ENCODE results near the gene UTP11. TPM values are rescaled to one million over a fixed set of nuclear protein-coding genes. Genes with fewer than 3 reads are reported as not detected.

UTP11 gene
- total RNA-seq, 1 donor from 2014 or later = 16.5 TPM

DNA sequence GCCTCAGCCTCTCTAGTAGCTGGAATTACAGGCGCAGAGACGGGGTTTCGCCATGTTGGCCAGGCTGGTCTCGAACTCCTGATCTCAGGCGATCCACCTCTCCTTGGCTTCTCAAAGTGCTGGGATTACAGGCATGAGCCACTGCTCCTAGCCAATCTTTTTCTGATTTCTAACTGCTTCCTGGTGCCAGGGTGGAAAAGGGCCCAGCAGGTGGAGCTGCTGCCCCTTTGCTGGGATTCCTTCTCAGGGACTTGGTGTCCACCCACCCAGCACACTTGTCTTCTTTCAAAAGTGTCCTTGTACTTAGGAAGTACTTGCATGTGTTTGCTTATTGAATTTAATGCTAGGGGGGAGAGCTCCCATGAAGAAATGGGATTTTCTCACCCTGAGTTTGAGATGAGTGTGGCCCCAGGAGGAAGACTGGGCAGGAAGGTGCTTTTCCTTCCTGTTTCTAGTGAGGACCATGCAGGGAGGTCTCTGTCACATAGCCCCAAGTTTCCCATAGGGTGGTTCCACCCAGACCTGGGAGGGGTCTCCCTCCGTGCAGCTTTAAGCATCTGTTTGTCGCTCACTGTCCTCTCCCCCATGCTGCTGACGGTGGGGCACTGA, 14.2 kb downstream of the UTP11 start:
- intact Hi-C loops (cut with DNase I) = no loop called here
- DNase-seq (ENCODE audit: low spot score in 2 of 2) = no peak
- no peaks in the 10 kb centered on the region for H3K27me3 ChIP-seq
- no peak overlapping the region for H3K4me3 ChIP-seq
- H3K27ac ChIP-seq = no peak overlapping the region
- no peaks in the 10 kb centered on the region for H3K9me3 ChIP-seq
- H3K36me3 ChIP-seq = peaks cover 40 to 43% of the 10 kb centered on the region in 2 donors
- TF ChIP-seq, protein P1, sequence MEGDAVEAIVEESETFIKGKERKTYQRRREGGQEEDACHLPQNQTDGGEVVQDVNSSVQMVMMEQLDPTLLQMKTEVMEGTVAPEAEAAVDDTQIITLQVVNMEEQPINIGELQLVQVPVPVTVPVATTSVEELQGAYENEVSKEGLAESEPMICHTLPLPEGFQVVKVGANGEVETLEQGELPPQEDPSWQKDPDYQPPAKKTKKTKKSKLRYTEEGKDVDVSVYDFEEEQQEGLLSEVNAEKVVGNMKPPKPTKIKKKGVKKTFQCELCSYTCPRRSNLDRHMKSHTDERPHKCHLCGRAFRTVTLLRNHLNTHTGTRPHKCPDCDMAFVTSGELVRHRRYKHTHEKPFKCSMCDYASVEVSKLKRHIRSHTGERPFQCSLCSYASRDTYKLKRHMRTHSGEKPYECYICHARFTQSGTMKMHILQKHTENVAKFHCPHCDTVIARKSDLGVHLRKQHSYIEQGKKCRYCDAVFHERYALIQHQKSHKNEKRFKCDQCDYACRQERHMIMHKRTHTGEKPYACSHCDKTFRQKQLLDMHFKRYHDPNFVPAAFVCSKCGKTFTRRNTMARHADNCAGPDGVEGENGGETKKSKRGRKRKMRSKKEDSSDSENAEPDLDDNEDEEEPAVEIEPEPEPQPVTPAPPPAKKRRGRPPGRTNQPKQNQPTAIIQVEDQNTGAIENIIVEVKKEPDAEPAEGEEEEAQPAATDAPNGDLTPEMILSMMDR (IDR thresholded peaks at IDR 0.05) = peak in 1 of 3 experiments; percentile 49
- peaks cover 0 to 10% of the 10 kb centered on the region in 2 donors for H3K4me1 ChIP-seq

DNA sequence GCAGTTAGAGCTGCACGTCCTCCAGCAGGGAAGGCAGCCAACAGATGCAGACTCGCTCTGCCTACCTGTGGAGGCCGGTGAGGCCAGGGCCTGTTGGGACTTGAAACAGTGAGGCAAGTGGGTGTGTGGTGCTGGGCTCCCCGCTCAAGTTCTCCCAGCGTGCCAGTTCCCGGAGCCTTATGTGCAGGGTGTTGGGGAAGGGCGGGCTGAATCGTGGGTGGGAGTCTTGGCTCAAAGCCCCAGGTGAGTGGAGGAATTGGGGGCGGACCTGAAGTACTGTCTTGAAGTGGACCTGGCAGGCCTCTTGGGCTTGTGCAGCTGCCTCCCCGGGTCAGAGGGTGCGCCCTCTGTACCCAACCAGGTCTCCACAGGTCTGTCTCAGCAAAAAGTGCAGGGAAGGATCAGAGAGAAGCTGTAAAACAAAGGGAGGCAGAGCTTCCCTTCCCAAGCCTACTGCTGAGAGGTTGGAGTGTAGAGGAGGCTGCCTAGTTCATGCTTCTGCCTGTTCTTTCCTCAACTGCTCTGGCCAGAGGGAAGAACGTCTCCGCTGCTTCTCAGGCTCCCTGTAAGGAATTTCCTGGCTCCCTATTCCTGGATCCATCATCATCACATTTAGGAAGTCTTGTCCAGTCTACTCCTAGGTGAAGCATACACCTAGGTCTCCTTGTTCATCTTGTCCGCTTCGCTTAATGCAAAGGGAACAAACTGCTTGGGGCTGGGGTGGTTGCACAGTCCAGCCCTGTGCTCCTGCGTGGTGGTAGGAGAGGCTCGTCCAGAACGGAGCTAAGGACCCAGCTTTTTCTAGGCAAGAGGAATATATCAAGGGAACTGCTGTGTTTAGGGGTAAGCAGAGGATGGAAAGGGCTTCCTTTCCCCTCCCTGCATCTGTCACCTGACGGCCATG, 14.9 kb downstream of the UTP11 start:
- no peak overlapping the region for H3K4me3 ChIP-seq
- TF ChIP-seq, protein P1 (IDR thresholded peaks at IDR 0.05) = no peak
- no peak overlapping the region for H3K27ac ChIP-seq
- peaks cover 0 to 10% of the 10 kb centered on the region in 2 donors for H3K4me1 ChIP-seq
- DNase-seq (ENCODE audit: low spot score in 2 of 2) = no peak
- H3K27me3 ChIP-seq = no peaks in the 10 kb centered on the region
- H3K36me3 ChIP-seq = peaks cover 33 to 36% of the 10 kb centered on the region in 2 donors
- intact Hi-C loops (cut with DNase I) = no loop called here
- H3K9me3 ChIP-seq = no peaks in the 10 kb centered on the region

DNA sequence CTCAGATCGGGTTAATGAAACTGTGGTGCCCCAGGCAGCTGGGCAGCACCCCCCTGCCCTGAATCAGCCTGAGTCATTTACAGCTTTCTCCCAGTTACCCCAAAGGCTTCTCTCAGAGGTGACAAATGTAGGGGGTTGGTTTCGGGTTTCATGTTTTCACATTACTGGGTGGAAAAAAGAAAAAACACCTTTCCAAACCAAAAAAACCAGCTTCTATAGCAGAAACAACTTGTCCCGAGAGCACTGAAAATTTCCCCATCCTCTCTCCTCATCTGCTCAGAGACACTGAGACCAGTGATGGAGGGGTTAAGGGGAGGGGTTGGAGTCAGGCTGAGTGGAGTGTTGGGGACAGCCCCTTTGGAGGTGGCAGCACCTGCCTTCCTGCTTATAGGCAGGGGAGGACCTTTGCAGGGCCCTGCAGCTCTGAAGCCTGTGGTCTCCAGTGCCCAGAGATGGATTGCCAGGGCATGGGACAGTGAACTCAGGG, 15.6 kb downstream of the UTP11 start:
- no peak for DNase-seq (ENCODE audit: low spot score in 2 of 2)
- Histone ChIP-seq H3K27ac (no peak overlapping the region), H3K9me3 (no peaks in the 10 kb centered on the region), H3K36me3 (peaks cover 26 to 29% of the 10 kb centered on the region in 2 donors), H3K4me3 (no peak overlapping the region), H3K27me3 (no peaks in the 10 kb centered on the region), H3K4me1 (peaks cover 0 to 10% of the 10 kb centered on the region in 2 donors)
- TF ChIP-seq, protein P1 (IDR thresholded peaks at IDR 0.05) = no peak
- intact Hi-C loops (cut with DNase I) = no loop called here

DNA sequence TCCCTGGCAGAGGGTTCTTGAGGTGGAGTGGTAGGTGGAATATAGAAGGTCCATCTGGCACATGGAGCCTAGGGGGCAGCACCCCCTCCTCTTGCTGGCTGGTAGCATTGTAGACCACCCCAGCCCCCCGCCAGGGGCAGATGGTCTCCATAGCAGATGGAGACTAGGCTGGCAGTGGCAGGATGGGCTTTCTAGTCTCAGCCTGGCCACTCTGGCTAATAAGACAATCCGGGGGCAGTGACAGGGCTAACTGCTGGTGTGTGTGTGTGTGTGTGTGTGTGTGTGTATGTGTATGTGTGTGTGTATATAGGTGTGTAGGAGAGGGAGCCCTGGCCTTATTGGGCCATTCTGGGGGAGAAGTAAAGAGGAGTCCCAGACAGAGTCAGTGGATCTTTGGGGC, 16.1 kb downstream of the UTP11 start:
- no peaks in the 10 kb centered on the region for H3K9me3 ChIP-seq
- DNase-seq (ENCODE audit: low spot score in 2 of 2) = no peak
- TF ChIP-seq, protein P1 (IDR thresholded peaks at IDR 0.05) = no peak
- H3K27me3 ChIP-seq = no peaks in the 10 kb centered on the region
- intact Hi-C loops (cut with DNase I) = no loop called here
- H3K36me3 ChIP-seq = peaks cover 21 to 24% of the 10 kb centered on the region in 2 donors
- no peak overlapping the region for H3K27ac ChIP-seq
- peaks cover 0 to 10% of the 10 kb centered on the region in 2 donors for H3K4me1 ChIP-seq
- H3K4me3 ChIP-seq = no peak overlapping the region

DNA sequence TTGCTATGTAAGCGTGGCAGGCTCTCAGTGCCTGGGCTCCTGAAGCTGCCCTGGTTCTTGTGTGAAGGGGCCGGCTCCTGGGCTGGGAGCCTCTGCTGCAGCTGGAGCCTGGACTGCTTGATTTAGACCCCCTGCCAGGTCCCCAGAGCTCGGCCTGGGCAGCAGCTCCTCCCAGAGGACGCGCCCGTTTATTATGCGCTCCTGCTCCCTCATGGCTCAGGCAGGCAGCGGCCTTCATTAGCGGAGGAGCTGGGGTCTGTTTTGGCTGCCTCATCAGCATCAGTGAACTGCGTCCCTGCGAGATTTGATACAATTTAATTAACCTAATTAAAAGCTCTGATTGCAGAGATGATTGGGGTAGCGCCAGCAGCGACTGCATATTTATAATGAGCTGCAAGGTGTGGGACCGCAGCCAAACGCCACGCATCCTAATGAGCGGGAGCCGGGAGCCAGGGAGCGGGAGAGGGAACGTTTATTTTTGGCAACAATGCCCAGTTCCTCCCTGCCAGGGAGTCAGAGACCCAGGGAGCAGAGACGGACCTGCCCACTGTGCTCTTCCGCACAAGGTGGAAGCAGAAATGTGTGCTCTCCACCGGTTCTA, 16.6 kb downstream of the UTP11 start:
- intact Hi-C loops (cut with DNase I) = no loop called here
- TF ChIP-seq, protein P1 (IDR thresholded peaks at IDR 0.05) = peak in 1 of 3 experiments; percentile 16
- peaks cover 0 to 10% of the 10 kb centered on the region in 2 donors for H3K4me1 ChIP-seq
- peaks cover 16 to 19% of the 10 kb centered on the region in 2 donors for H3K36me3 ChIP-seq
- H3K27me3 ChIP-seq = no peaks in the 10 kb centered on the region
- H3K27ac ChIP-seq = no peak overlapping the region
- DNase-seq (ENCODE audit: low spot score in 2 of 2) = no peak
- H3K4me3 ChIP-seq = no peak overlapping the region
- H3K9me3 ChIP-seq = no peaks in the 10 kb centered on the region
